IMR-90 (cell line): ENCODE results near the gene RYR1. TPM values are rescaled to one million over a fixed set of nuclear protein-coding genes. Genes with fewer than 3 reads are reported as not detected.

Experiments used
- ATAC-seq: fragments of 200-7000 bp; cut with Tn5 transposase; 2 replicates; pipeline ENCODE4 v1.9.1; 2020; ENCODE audit warnings: low read depth, mild to moderate bottlenecking, moderate library complexity
- BruUV-seq: library from RNA; stranded (reverse); fragments of 400-500 nt; replicated peaks from 2 replicates; lab custom pipeline; 2021; lab: Mats Ljungman, UMichigan
- CTCF ChIA-PET: fragments of 300-600 bp; formaldehyde crosslinking; extraction: SDS; loops from one replicate; lab custom pipeline; 2021; ENCODE audit warnings: antibody characterized with exemption; lab: Yijun Ruan, JAX
- POLR2A ChIA-PET: fragments of 300-600 bp; sonication (Branson Sonifier 250); formaldehyde crosslinking; loops from one replicate; lab custom pipeline; 2022; ENCODE audit warnings: antibody characterized with exemption; ENCODE audit not compliant: unreplicated experiment; lab: Charles Lee
- DNase-seq: peaks from one replicate; pipeline ENCODE4 v3.0.0; 2013
- H2AFZ ChIP-seq: replicated peaks from 2 replicates; pipeline ENCODE3; 2013; ENCODE audit warnings: low read length, mild to moderate bottlenecking; ENCODE audit not compliant: poor library complexity
- H2AK5ac ChIP-seq: 2 replicates; pipeline ENCODE4 v1.6.1; 2013; ENCODE audit warnings: low read depth, low read length, inconsistent platforms
- H2AK9ac ChIP-seq: replicated peaks from 2 replicates; pipeline ENCODE3; 2013; ENCODE audit warnings: mild to moderate bottlenecking, low read depth, low read length, moderate library complexity; ENCODE audit not compliant: poor library complexity
- H2BK120ac ChIP-seq: 2 replicates; pipeline ENCODE4 v1.6.1; 2013; ENCODE audit warnings: low read depth, low read length, inconsistent platforms
- H2BK15ac ChIP-seq: 3 replicates; pipeline ENCODE4 v1.6.1; 2013; ENCODE audit warnings: low read depth, low read length, inconsistent platforms
- H2BK20ac ChIP-seq: 2 replicates; pipeline ENCODE4 v1.6.1; 2013; ENCODE audit warnings: low read depth, mild to moderate bottlenecking, inconsistent platforms, low read length, moderate library complexity
- H2BK5ac ChIP-seq: 2 replicates; pipeline ENCODE4 v1.6.1; 2013; ENCODE audit warnings: mild to moderate bottlenecking, low read depth, low read length, inconsistent platforms; ENCODE audit not compliant: poor library complexity, severe bottlenecking
- H3K14ac ChIP-seq: replicated peaks from 2 replicates; pipeline ENCODE4 v1.6.1; 2013; ENCODE audit warnings: low read depth, low read length, inconsistent platforms
- H3K18ac ChIP-seq: 2 replicates; pipeline ENCODE4 v1.6.1; 2013; ENCODE audit warnings: low read depth, low read length, control low read depth
- H3K23ac ChIP-seq: 2 replicates; pipeline ENCODE4 v1.6.1; 2013; ENCODE audit warnings: low read depth, low read length, inconsistent platforms
- H3K27ac ChIP-seq: 2 replicates; pipeline ENCODE4 v1.5.1; 2013; ENCODE audit warnings: mild to moderate bottlenecking, control low read depth, low read length; ENCODE audit not compliant: insufficient read depth
- H3K27me3 ChIP-seq: 2 replicates; pipeline ENCODE4 v1.6.1; 2013; ENCODE audit warnings: low read length; ENCODE audit not compliant: control insufficient read depth, insufficient read depth
- H3K36me3 ChIP-seq: 2 replicates; pipeline ENCODE4 v1.6.1; 2013; ENCODE audit warnings: low read length, mixed read lengths; ENCODE audit not compliant: control insufficient read depth, insufficient read depth
- H3K4ac ChIP-seq: 2 replicates; pipeline ENCODE4 v1.6.1; 2013; ENCODE audit warnings: low read depth, low read length, inconsistent platforms
- H3K4me1 ChIP-seq: 2 replicates; pipeline ENCODE4 v1.6.1; 2013; ENCODE audit warnings: low read length, mixed read lengths; ENCODE audit not compliant: control insufficient read depth, insufficient read depth
- H3K4me2 ChIP-seq: 2 replicates; pipeline ENCODE4 v1.6.1; 2013; ENCODE audit warnings: low read depth, mild to moderate bottlenecking, control low read depth, low read length, moderate library complexity
- H3K4me3 ChIP-seq: 2 replicates; pipeline ENCODE4 v1.5.1; 2013; ENCODE audit warnings: low read depth, mild to moderate bottlenecking, control low read depth, low read length, moderate library complexity; ENCODE audit not compliant: insufficient read depth
- H3K56ac ChIP-seq: 2 replicates; pipeline ENCODE4 v1.6.1; 2013; ENCODE audit warnings: low read length, inconsistent platforms; ENCODE audit not compliant: insufficient read depth; ENCODE audit errors: extremely low read depth
- H3K79me1 ChIP-seq, 2 experiments: 2 replicates each; pipeline ENCODE4 v1.6.1; 2013; ENCODE audit warnings: low read length in 2 of 2, inconsistent platforms in 1 of 2, low read depth in 1 of 2
- H3K9ac ChIP-seq: 2 replicates; pipeline ENCODE4 v1.6.1; 2013; ENCODE audit warnings: low read depth, low read length, control low read depth
- H3K9me1 ChIP-seq: 2 replicates; pipeline ENCODE4 v1.6.1; 2013; ENCODE audit warnings: low read length, inconsistent platforms; ENCODE audit not compliant: insufficient read depth
- H3K9me3 ChIP-seq: 2 replicates; pipeline ENCODE4 v1.6.1; 2013; ENCODE audit warnings: low read length; ENCODE audit not compliant: control insufficient read depth, insufficient read depth
- H4K20me1 ChIP-seq: 2 replicates; pipeline ENCODE4 v1.6.1; 2013; ENCODE audit warnings: low read length, inconsistent platforms; ENCODE audit not compliant: insufficient read depth
- H4K5ac ChIP-seq: 2 replicates; pipeline ENCODE4 v1.6.1; 2013; ENCODE audit warnings: mild to moderate bottlenecking, low read depth, low read length, control low read depth
- H4K8ac ChIP-seq, 2 experiments: 2 replicates each; pipeline ENCODE4 v1.6.1; 2013; ENCODE audit warnings: low read depth in 2 of 2, low read length in 2 of 2, control low read depth in 1 of 2, inconsistent platforms in 1 of 2
- H4K91ac ChIP-seq: 2 replicates; pipeline ENCODE4 v1.6.1; 2013; ENCODE audit warnings: low read depth, low read length, inconsistent platforms; ENCODE audit not compliant: insufficient read depth
- BHLHE40 ChIP-seq: fragments of 150-350 bp; IDR thresholded peaks from 2 replicates; pipeline ENCODE4 v1.6.1; 2016; ENCODE audit warnings: mild to moderate bottlenecking, low read depth, low read length
- CEBPB ChIP-seq: IDR thresholded peaks from 2 replicates; pipeline ENCODE4 v1.6.1; 2012; ENCODE audit warnings: low read depth, low read length, improper control_type of control experiment
- CHD1 ChIP-seq: IDR thresholded peaks from 2 replicates; pipeline ENCODE4 v1.6.1; 2012; ENCODE audit warnings: low read depth, low read length, improper control_type of control experiment
- FOS ChIP-seq: fragments of 150-350 bp; IDR thresholded peaks from 2 replicates; pipeline ENCODE4 v1.6.1; 2016; ENCODE audit warnings: low read depth, low read length
- MAFK ChIP-seq: IDR thresholded peaks from 2 replicates; pipeline ENCODE4 v1.6.1; 2012; ENCODE audit warnings: low read depth, low read length, improper control_type of control experiment
- MAZ ChIP-seq: IDR thresholded peaks from 2 replicates; pipeline ENCODE4 v1.6.1; 2012; ENCODE audit warnings: low read depth, mild to moderate bottlenecking, low read length, improper control_type of control experiment, moderate library complexity, borderline replicate concordance
- MXI1 ChIP-seq: IDR thresholded peaks from 2 replicates; pipeline ENCODE4 v1.6.1; 2012; ENCODE audit warnings: low read depth, mild to moderate bottlenecking, low read length, moderate library complexity, borderline replicate concordance
- NFE2L2 ChIP-seq: fragments of 150-350 bp; IDR thresholded peaks from 2 replicates; pipeline ENCODE4 v1.6.1; 2016; ENCODE audit warnings: low read depth, mild to moderate bottlenecking, low read length
- POLR2A ChIP-seq: IDR thresholded peaks from 2 replicates; pipeline ENCODE4 v1.6.1; 2012; ENCODE audit warnings: mild to moderate bottlenecking, low read depth, low read length
- RAD21 ChIP-seq: IDR thresholded peaks from 2 replicates; pipeline ENCODE4 v1.6.1; 2012; ENCODE audit warnings: low read length, improper control_type of control experiment
- RCOR1 ChIP-seq: IDR thresholded peaks from 2 replicates; pipeline ENCODE4 v1.6.1; 2012; ENCODE audit warnings: mild to moderate bottlenecking, low read length, improper control_type of control experiment; ENCODE audit not compliant: insufficient replicate concordance
- RFX5 ChIP-seq: IDR thresholded peaks from 2 replicates; pipeline ENCODE4 v1.8.0; 2012; ENCODE audit warnings: low read depth, mild to moderate bottlenecking, low read length, moderate library complexity
- SMC3 ChIP-seq: fragments of 150-350 bp; IDR thresholded peaks from 2 replicates; pipeline ENCODE4 v1.6.1; 2016; ENCODE audit warnings: low read depth, mild to moderate bottlenecking, antibody characterized with exemption, low read length, moderate library complexity
- whole genome bisulfite sequencing, 2 experiments: methylation state at CpG; one replicate each; pipeline versions ENCODE4 v1.1.5 to v1.1.7; 2013; ENCODE audit warnings: missing lambda C conversion rate in 2 of 2; ENCODE audit not compliant: insufficient read length in 1 of 2; ENCODE audit errors: extremely low coverage in 2 of 2; 5-methylcytosine and 5-hydroxymethylcytosine counted together
- dilution Hi-C: fragments of 300-500 bp; cut with HindIII; formaldehyde crosslinking; loops from one replicate; pipeline ENCODE4 v1.14.3; 2018; ENCODE audit warnings: low sequenced_read_pairs; ENCODE audit not compliant: unreplicated experiment
- in situ Hi-C: fragments of 300-500 bp; cut with MboI; formaldehyde crosslinking; loops from 3 replicates; pipeline ENCODE4 v1.14.3; 2019; ENCODE audit warnings: low sequenced_read_pairs, inconsistent platforms, mixed read lengths
- intact Hi-C: fragments of 100-400 bp; cut with micrococcal nuclease; formaldehyde crosslinking; loops from 2 replicates; pipeline ENCODE4 v1.10.0; 2022
- polyA plus RNA-seq, 3 experiments: library from polyadenylated mRNA; depleted of rRNA; stranded (reverse); fragments of >200 nt; gene quantifications; 2 replicates each; pipeline ENCODE4 v1.2.3, GENCODE V29; 2012; ENCODE audit warnings: low replicate concordance in 1 of 3
- total RNA-seq: library from RNA; depleted of rRNA; stranded (reverse); fragments of >200 nt; gene quantifications from 2 replicates; pipeline ENCODE4 v1.2.3, GENCODE V29; 2012
- TF ChIP-seq, protein P1 (sequence below): fragments of 150-350 bp; IDR thresholded peaks from 2 replicates; pipeline ENCODE4 v1.6.1; 2017; ENCODE audit warnings: mild to moderate bottlenecking, antibody characterized with exemption, low read length, low read depth
- TF ChIP-seq, protein P2 (sequence below): fragments of 150-350 bp; IDR thresholded peaks from 2 replicates; pipeline ENCODE4 v1.6.1; 2016; ENCODE audit warnings: low read depth, mild to moderate bottlenecking, low read length, moderate library complexity, borderline replicate concordance
- TF ChIP-seq, protein P3 (sequence below): conservative IDR thresholded peaks from 2 replicates; pipeline ENCODE4 v1.5.1; 2012; ENCODE audit warnings: mild to moderate bottlenecking, low read depth, low read length, improper control_type of control experiment

The RYR1 gene
- total and polyA plus RNA-seq, 2 of the 4 experiments (the other 2 are of a cell fraction): not detected

- H3K9me3 ChIP-seq: no peaks in the 10 kb centered on the region
- no peaks in the 10 kb centered on the region for H3K79me1 ChIP-seq
- ATAC-seq: no peak
- no peak overlapping the region for H2AFZ ChIP-seq
- no peaks in the 10 kb centered on the region for H3K9me1 ChIP-seq
- no peak overlapping the region for H4K5ac ChIP-seq
- H3K4ac ChIP-seq: no peak overlapping the region
- DNase-seq: no peak
- no peak overlapping the region for H3K56ac ChIP-seq
- TF ChIP-seq MAZ: no peak
- TF ChIP-seq SMC3: no peak
- no peak for TF ChIP-seq POLR2A
- TF ChIP-seq, protein P1, sequence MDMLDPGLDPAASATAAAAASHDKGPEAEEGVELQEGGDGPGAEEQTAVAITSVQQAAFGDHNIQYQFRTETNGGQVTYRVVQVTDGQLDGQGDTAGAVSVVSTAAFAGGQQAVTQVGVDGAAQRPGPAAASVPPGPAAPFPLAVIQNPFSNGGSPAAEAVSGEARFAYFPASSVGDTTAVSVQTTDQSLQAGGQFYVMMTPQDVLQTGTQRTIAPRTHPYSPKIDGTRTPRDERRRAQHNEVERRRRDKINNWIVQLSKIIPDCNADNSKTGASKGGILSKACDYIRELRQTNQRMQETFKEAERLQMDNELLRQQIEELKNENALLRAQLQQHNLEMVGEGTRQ: no peak
- TF ChIP-seq RFX5: no peak
- no peak for TF ChIP-seq MAFK
- TF ChIP-seq RAD21: no peak
- TF ChIP-seq NFE2L2: no peak
- TF ChIP-seq, protein P2, sequence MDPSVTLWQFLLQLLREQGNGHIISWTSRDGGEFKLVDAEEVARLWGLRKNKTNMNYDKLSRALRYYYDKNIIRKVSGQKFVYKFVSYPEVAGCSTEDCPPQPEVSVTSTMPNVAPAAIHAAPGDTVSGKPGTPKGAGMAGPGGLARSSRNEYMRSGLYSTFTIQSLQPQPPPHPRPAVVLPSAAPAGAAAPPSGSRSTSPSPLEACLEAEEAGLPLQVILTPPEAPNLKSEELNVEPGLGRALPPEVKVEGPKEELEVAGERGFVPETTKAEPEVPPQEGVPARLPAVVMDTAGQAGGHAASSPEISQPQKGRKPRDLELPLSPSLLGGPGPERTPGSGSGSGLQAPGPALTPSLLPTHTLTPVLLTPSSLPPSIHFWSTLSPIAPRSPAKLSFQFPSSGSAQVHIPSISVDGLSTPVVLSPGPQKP: no peak
- TF ChIP-seq, protein P3, sequence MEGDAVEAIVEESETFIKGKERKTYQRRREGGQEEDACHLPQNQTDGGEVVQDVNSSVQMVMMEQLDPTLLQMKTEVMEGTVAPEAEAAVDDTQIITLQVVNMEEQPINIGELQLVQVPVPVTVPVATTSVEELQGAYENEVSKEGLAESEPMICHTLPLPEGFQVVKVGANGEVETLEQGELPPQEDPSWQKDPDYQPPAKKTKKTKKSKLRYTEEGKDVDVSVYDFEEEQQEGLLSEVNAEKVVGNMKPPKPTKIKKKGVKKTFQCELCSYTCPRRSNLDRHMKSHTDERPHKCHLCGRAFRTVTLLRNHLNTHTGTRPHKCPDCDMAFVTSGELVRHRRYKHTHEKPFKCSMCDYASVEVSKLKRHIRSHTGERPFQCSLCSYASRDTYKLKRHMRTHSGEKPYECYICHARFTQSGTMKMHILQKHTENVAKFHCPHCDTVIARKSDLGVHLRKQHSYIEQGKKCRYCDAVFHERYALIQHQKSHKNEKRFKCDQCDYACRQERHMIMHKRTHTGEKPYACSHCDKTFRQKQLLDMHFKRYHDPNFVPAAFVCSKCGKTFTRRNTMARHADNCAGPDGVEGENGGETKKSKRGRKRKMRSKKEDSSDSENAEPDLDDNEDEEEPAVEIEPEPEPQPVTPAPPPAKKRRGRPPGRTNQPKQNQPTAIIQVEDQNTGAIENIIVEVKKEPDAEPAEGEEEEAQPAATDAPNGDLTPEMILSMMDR: no peak
- no peak for TF ChIP-seq FOS
- TF ChIP-seq BHLHE40: no peak
- TF ChIP-seq RCOR1: no peak
- TF ChIP-seq MXI1: no peak
- no peak for TF ChIP-seq CHD1
- no peak for TF ChIP-seq CEBPB
- H2BK15ac ChIP-seq: no peak overlapping the region
- no peak overlapping the region for H2BK20ac ChIP-seq
- H3K27ac ChIP-seq: no peak overlapping the region
- peaks cover 3% of the 10 kb centered on the region for H3K27me3 ChIP-seq
- no peaks in the 10 kb centered on the region for H4K20me1 ChIP-seq
- WGBS, 2 experiments: no CpG with 5 or more reads among the region's 13 CpGs
- H3K14ac ChIP-seq: no peak overlapping the region
- dilution Hi-C loops: no loop called here
- H2BK120ac ChIP-seq: no peak overlapping the region
- H3K36me3 ChIP-seq: no peaks in the 10 kb centered on the region
- in situ Hi-C loops: no loop called here
- no peak overlapping the region for H3K9ac ChIP-seq
- no peak overlapping the region for H2AK9ac ChIP-seq
- H3K4me1 ChIP-seq: no peaks in the 10 kb centered on the region
- H3K18ac ChIP-seq: no peak overlapping the region
- no peak overlapping the region for H4K91ac ChIP-seq
- no peak overlapping the region for H3K23ac ChIP-seq
- intact Hi-C loops: no loop called here
- POLR2A ChIA-PET: no interaction called here
- no TSS peak for BruUV-seq
- no peak overlapping the region for H2AK5ac ChIP-seq
- CTCF ChIA-PET: no interaction called here
- no peak overlapping the region for H3K4me2 ChIP-seq
- no peak overlapping the region for H2BK5ac ChIP-seq
- no peak overlapping the region for H3K4me3 ChIP-seq
- no peak overlapping the region for H4K8ac ChIP-seq
These were observed 41.7 kb downstream of the RYR1 start for GRCh38 chr19:38475176-38475575.
